ENCODE results near the gene PTPRG. TPM values are rescaled to one million over a fixed set of nuclear protein-coding genes. Genes with fewer than 3 reads are reported as not detected.

PTPRG gene
- total RNA-seq, 3 donors from 2014 or later (not counting 1 experiment from before 2014, with no cell fraction given) = 1.0 to 2.9 (median 2.5) TPM

- no peaks in the 10 kb centered on the region for H3K36me3 ChIP-seq (ENCODE audit: control insufficient read depth, insufficient read depth, low read length)
Observed at GRCh38 chr3:61910732-61911131, 349.4 kb downstream of the PTPRG start.

GRCh38 chr3:61912158-61912557 is 350.8 kb downstream of the PTPRG start:
- TF ChIP-seq CTCF (IDR thresholded peaks at IDR 0.05) = no peak
- intact Hi-C loops (cut with micrococcal nuclease) = no loop called here
- no peaks in the 10 kb centered on the region for H3K27me3 Mint-ChIP-seq (ENCODE audit: low read depth in 2 of 2)
- Histone ChIP-seq H3K4me3 (ENCODE audit: low read length) (no peak overlapping the region), H3K9me3 (ENCODE audit: control insufficient read depth, insufficient read depth, low read length) (no peaks in the 10 kb centered on the region), H3K27ac (ENCODE audit: low read length) (no peak overlapping the region), H3K36me3 (ENCODE audit: control insufficient read depth, insufficient read depth, low read length) (no peaks in the 10 kb centered on the region), H3K4me1 (ENCODE audit: control insufficient read depth, insufficient read depth, low read length) (no peaks in the 10 kb centered on the region), H3K27me3 (ENCODE audit: control insufficient read depth, insufficient read depth, low read length) (no peaks in the 10 kb centered on the region)
- H3K4me3 Mint-ChIP-seq = no peak overlapping the region
- no peak overlapping the region for H3K27ac Mint-ChIP-seq
- peaks cover 2% of the 10 kb centered on the region in 2 donors for H3K9me3 Mint-ChIP-seq
- DNase-seq (no peak), ATAC-seq (no peak)
- no peaks in the 10 kb centered on the region for H3K4me1 Mint-ChIP-seq
- H3K36me3 Mint-ChIP-seq = no peaks in the 10 kb centered on the region
- no CpG with 5 or more reads among the region's 1 CpG for WGBS (ENCODE audit: insufficient coverage)

More at GRCh38 chr3:61910732-61911131, 349.4 kb downstream of the PTPRG start:
- no peaks in the 10 kb centered on the region for H3K9me3 ChIP-seq (ENCODE audit: control insufficient read depth, insufficient read depth, low read length)
- intact Hi-C loops (cut with micrococcal nuclease) = no loop called here
- Mint-ChIP-seq H3K4me3 (no peak overlapping the region), H3K36me3 (no peaks in the 10 kb centered on the region), H3K27me3 (ENCODE audit: low read depth in 2 of 2) (no peaks in the 10 kb centered on the region), H3K27ac (no peak overlapping the region), H3K4me1 (no peaks in the 10 kb centered on the region), H3K9me3 (peaks cover 2% of the 10 kb centered on the region in 2 donors)
- no peaks in the 10 kb centered on the region for H3K4me1 ChIP-seq (ENCODE audit: control insufficient read depth, insufficient read depth, low read length)
- no peak overlapping the region for H3K27ac ChIP-seq (ENCODE audit: low read length)
- ATAC-seq = no peak
- no peak for DNase-seq
- H3K4me3 ChIP-seq (ENCODE audit: low read length) = no peak overlapping the region
- no peaks in the 10 kb centered on the region for H3K27me3 ChIP-seq (ENCODE audit: control insufficient read depth, insufficient read depth, low read length)
- no peak for TF ChIP-seq CTCF (IDR thresholded peaks at IDR 0.05)
- 82% methylated on average over 3 of the region's 3 CpGs for WGBS (ENCODE audit: insufficient coverage)

DNA sequence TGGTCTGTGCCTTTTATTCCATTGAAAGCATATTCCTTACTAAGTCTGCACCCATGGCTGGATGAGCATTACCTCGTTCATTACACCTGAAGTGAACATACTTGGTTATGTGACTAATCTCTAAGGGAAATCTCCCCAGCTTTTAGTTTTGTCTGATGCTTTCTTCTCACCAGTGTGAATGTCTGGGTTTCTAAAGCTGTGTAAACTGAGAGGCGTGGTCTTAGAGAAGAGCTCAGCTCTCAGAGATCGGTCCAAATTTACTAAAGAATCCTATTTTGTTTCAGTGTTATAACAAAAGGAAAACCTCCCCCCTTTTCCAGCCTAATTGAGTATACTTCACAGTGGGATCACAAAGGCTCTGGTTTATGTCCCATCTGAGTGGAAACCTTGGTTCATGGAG is 352.3 kb downstream of the PTPRG start:
- ATAC-seq = no peak
- no peaks in the 10 kb centered on the region for H3K27me3 Mint-ChIP-seq (ENCODE audit: low read depth in 2 of 2)
- H3K9me3 Mint-ChIP-seq = peaks cover 2 to 4% of the 10 kb centered on the region in 2 donors
- Histone ChIP-seq H3K4me1 (ENCODE audit: control insufficient read depth, insufficient read depth, low read length) (no peaks in the 10 kb centered on the region), H3K4me3 (ENCODE audit: low read length) (no peak overlapping the region), H3K36me3 (ENCODE audit: control insufficient read depth, insufficient read depth, low read length) (no peaks in the 10 kb centered on the region), H3K9me3 (ENCODE audit: control insufficient read depth, insufficient read depth, low read length) (no peaks in the 10 kb centered on the region), H3K27me3 (ENCODE audit: control insufficient read depth, insufficient read depth, low read length) (no peaks in the 10 kb centered on the region), H3K27ac (ENCODE audit: low read length) (no peak overlapping the region)
- no peaks in the 10 kb centered on the region for H3K4me1 Mint-ChIP-seq
- WGBS (ENCODE audit: insufficient coverage) = 93% methylated on average over 3 of the region's 3 CpGs
- H3K27ac Mint-ChIP-seq = no peak overlapping the region
- intact Hi-C loops (cut with micrococcal nuclease) = no loop called here
- no peak overlapping the region for H3K4me3 Mint-ChIP-seq
- TF ChIP-seq CTCF (IDR thresholded peaks at IDR 0.05) = no peak
- DNase-seq = no peak
- no peaks in the 10 kb centered on the region for H3K36me3 Mint-ChIP-seq

- H3K27me3 ChIP-seq (ENCODE audit: control insufficient read depth, insufficient read depth, low read length) = no peaks in the 10 kb centered on the region
- TF ChIP-seq CTCF (IDR thresholded peaks at IDR 0.05) = no peak
- H3K36me3 ChIP-seq (ENCODE audit: control insufficient read depth, insufficient read depth, low read length) = no peaks in the 10 kb centered on the region
- Mint-ChIP-seq H3K4me3 (no peak overlapping the region), H3K36me3 (no peaks in the 10 kb centered on the region), H3K4me1 (no peaks in the 10 kb centered on the region), H3K27me3 (ENCODE audit: low read depth in 2 of 2) (no peaks in the 10 kb centered on the region), H3K9me3 (peaks cover 2 to 4% of the 10 kb centered on the region in 2 donors), H3K27ac (no peak overlapping the region)
- no peaks in the 10 kb centered on the region for H3K9me3 ChIP-seq (ENCODE audit: control insufficient read depth, insufficient read depth, low read length)
- no peak overlapping the region for H3K4me3 ChIP-seq (ENCODE audit: low read length)
- H3K27ac ChIP-seq (ENCODE audit: low read length) = no peak overlapping the region
- no peak for ATAC-seq
- no peaks in the 10 kb centered on the region for H3K4me1 ChIP-seq (ENCODE audit: control insufficient read depth, insufficient read depth, low read length)
- no peak for DNase-seq
- intact Hi-C loops (cut with micrococcal nuclease) = no loop called here
- WGBS (ENCODE audit: insufficient coverage) = 96% methylated on average over 6 of the region's 6 CpGs
Observed at GRCh38 chr3:61914276-61914675, 352.9 kb downstream of the PTPRG start.

Data from natural killer cell (primary cell).